GM18951 (cell line): ENCODE data around the gene ARL8B.

ENCODE experiments used
- POLR2A ChIP-seq: IDR thresholded peaks from 4 replicates; pipeline ENCODE4 v1.6.1; 2011; ENCODE audit warnings: mild to moderate bottlenecking; ENCODE audit not compliant: insufficient read length, insufficient read depth; ENCODE audit errors: extremely low read depth
- in situ Hi-C: fragments of 300-500 bp; cut with MboI; formaldehyde crosslinking; loops from one replicate; pipeline ENCODE4 v1.12.0; 2022; ENCODE audit warnings: low sequenced_read_pairs, mixed read lengths, inconsistent platforms; ENCODE audit not compliant: unreplicated experiment

ARL8B gene

GRCh38 chr3:5205165-5205941 is 83.3 kb downstream of the ARL8B start:
- in situ Hi-C loops, result no loop called here
- TF ChIP-seq POLR2A, result peak; percentile 34

GRCh38 chr3:5210926-5211325 is 88.8 kb downstream of the ARL8B start:
- in situ Hi-C loops, result no loop called here
- TF ChIP-seq POLR2A, result no peak

- no peak for TF ChIP-seq POLR2A
- in situ Hi-C loops, result no loop called here
These were observed 90.8 kb downstream of the ARL8B start for GRCh38 chr3:5212628-5213573.

- in situ Hi-C loops, result no loop called here
- TF ChIP-seq POLR2A, result no peak
These were observed 91.5 kb downstream of the ARL8B start for GRCh38 chr3:5213574-5213966.

- in situ Hi-C loops, result no loop called here
- TF ChIP-seq POLR2A, result no peak
These were observed 92.3 kb downstream of the ARL8B start for GRCh38 chr3:5214352-5214751.

- in situ Hi-C loops, result no loop called here
- TF ChIP-seq POLR2A, result no peak
These were observed 95.9 kb downstream of the ARL8B start for GRCh38 chr3:5217824-5218595.

- in situ Hi-C loops, result no loop called here
- no peak for TF ChIP-seq POLR2A
These were observed 96.7 kb downstream of the ARL8B start for GRCh38 chr3:5218815-5219214.

GRCh38 chr3:5219216-5219615 is 97.1 kb downstream of the ARL8B start:
- no peak for TF ChIP-seq POLR2A
- in situ Hi-C loops, result no loop called here

- TF ChIP-seq POLR2A, result no peak
- in situ Hi-C loops, result no loop called here
These were observed 98.1 kb downstream of the ARL8B start for GRCh38 chr3:5220193-5220592.

- in situ Hi-C loops, result no loop called here
- no peak for TF ChIP-seq POLR2A
These were observed 98.8 kb downstream of the ARL8B start for GRCh38 chr3:5220667-5221431.

GRCh38 chr3:5221701-5222100 is 99.6 kb downstream of the ARL8B start:
- no peak for TF ChIP-seq POLR2A
- in situ Hi-C loops, result no loop called here

- in situ Hi-C loops, result no loop called here
- no peak for TF ChIP-seq POLR2A
These were observed 100.4 kb downstream of the ARL8B start for GRCh38 chr3:5222283-5223005.

- in situ Hi-C loops, result no loop called here
- TF ChIP-seq POLR2A, result no peak
These were observed 104.7 kb downstream of the ARL8B start for GRCh38 chr3:5226783-5227182.
